ENCODE data around the gene NSRP1.
"Not testable (repeated sequence)": the region's sequence is repeated elsewhere in the genome, so short reads cannot be mapped to it uniquely, and the experiment has no call there.

Gene NSRP1

DNA sequence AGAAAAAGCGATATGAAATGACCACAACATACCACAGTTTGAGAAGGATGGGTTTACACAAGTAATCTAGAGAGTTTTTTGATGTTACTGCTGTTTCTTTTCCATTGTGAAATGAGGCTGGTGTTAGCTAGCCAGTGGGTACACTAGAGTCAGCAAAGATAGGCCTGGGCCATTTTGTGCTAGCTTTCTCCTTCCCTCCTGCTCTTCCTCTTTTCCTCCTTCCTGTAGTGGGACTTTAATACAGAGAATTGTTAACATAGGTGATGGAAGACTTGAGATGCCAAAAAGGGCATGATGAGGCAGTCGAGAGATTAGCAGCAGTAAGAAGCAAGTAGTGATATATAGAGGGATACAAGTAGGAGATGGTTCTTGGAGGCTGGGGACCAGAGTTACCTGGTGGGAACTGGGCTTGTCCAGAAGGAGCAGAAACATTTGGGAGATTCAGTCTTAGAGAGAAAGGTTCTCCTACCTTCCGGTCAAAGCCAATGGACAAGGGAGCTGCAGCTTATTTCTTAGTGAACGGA lies 7.7 kb downstream of the NSRP1 start:
- DNase-seq, result no peak

DNA sequence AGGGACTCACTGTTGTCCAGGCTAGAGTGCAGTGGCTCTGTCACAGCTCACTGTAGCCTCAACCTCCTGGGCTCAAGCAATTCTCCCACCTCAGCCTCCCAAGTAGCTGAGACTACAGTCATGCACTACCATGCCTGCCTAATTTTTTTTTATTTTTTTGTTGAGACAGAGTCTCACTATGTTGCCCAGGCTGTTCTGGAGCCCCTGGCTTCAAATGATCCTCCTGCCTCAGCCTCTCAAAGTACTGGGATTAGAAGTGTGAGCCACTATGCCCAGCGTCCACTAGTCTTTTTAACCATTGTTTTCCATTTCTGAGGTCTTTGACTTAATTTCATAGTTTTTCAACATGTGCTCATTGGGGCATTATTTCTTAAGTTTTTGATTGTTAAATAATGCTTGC lies 13.5 kb downstream of the NSRP1 start:
- no peak for DNase-seq

DNA sequence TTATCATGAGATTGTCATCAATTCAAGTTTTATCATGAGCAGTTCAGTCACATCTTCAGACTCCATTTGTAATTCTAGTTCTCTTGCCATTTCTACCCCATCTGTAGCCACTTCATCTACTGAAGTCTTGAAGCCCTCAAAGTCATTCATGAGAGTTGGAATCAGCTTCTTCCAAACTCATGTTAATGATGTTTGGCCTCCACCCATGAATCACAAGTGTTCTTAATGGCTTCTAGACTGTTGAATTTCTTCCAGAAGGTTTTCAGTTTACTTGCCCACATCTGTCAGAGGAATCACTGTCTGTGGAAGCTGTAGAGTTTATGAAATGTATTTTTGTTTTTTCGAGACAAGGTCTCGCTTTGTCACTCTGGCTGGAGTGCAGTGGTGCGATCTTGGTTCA lies 16.0 kb downstream of the NSRP1 start:
- peak; percentile 45 for DNase-seq

DNA sequence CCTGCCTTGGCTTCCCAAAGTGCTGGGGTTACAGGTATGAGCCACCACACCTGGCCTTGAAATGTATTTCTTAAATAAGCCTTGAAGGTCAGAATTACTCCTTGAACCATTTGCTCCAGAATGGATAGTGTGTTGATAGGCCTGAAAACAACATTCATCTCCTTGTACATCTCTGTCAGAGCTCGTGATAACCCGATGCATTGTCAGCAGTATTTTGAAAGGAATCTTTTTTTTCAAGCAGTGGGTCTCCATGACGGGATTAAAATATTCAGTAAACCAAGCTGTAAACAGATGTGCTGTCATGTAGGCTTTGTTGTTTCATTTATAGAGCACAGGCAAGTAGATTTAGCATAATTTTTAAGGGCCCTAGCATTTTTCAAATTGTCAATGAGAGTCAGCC lies 16.6 kb downstream of the NSRP1 start:
- no peak for DNase-seq

DNA sequence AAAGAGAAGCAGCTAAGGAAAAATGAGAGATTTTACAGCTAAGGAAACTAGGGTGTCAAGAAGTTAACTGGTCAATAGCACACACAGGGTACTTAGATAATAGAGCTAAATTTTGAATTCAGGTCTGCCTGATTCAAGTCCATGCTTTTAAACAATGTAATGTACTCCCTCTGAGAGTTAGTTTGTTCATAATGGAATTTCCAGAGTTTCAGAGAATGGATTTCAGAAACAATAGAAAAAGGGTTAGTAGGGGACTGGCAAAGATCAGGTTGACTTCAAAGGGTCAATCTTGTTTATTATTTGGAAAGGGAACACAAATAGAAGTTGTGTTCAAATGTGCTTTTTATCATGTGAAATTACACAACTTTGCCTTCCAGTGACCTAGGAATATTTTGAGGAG lies 17.9 kb downstream of the NSRP1 start:
- no peak for DNase-seq

DNA sequence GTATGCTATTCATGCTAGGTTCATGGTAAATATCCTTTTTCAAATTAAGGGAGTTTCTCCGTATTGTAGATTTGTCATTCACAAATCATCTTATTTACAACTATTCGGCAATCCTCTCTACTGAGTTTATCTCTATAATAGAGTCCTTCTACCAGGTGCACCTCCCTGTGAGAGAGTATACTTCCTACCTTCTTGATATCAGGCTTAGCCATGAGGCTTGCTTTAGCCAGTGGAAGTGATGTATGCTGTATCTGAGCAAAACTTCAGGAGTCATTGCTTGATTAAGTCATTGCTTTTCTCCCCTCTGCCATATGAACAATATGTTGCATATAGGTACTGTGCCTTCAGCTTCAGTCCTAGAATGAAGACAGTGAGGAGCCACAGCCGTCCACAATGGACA lies 20.5 kb downstream of the NSRP1 start:
- no peak for DNase-seq

DNA sequence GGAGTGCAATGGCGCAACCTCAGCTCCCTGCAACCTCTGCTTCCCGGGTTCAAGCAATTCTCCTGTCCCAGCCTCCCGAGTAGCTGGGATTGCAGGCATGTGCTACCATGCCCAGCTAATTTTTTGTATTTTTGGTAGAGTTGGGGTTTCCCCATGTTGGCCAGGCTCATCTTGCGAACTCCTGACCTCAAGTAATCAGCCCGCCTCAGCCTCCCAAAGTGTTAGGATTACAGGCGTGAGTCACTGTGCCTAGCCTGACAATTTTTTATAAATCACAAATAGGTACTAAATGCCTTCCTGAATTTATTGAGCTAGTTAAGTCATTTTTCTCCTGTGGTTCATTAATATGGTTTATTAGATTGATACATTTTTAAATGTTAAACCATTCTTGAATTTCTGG lies 31.2 kb downstream of the NSRP1 start:
- not testable (repeated sequence) for DNase-seq

DNA sequence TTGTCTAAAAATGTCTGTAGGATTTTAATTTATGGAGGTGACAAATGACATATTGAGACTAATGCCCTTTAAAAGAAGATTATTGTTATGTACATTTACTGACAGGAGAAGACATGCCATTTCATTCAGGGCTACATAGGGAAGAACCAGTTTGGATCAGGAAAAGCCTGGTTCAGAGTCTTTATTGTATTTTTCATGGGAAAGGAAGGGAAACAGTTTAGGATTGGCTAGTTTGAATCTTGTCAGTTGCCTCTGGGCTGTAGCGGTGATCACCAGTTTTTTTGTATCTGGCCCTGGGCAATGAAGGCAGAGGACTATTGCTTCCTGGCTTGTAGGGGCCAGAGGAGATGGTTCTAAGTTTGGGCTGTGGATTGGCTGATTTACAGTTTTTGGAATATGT lies 31.8 kb downstream of the NSRP1 start:
- DNase-seq, result no peak

DNA sequence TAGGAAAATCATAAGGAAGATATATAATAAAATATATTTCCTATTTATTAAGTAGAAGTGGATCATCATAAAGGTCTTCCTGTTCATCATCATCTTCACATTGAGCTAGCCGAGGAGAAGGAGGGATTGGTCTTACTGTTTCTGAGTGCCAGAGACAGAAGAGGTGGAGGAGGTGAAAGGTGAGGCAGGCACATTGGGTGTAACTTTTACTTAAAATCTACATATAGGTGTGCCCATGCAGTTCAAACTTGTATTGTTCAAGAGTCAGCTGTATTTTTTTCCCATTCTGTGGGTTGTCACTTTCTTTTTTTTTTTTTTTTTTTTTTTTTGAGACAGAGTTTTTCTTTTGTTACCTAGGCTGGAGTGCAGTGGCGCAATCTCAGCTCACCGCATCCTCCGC lies 34.9 kb downstream of the NSRP1 start:
- no peak for DNase-seq

DNA sequence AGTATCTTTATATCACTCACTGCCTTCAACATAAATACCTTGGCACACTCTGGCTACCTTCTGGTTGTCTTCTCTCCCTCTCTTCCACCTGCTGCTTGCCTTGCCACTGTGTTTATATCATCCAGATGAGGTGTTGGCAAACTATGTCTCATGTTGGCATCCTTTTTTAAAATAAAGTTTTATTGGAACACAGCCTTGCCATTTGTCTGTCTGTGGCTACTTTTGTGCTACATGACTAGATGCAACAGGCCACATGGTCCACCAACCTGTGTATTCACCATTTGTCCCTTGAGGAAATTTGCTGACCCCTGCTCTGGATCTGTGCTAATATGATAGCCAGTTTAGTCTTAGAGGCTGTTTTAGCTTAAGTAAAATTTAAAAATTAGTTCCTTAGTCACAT lies 36.8 kb downstream of the NSRP1 start:
- no peak for DNase-seq

DNA sequence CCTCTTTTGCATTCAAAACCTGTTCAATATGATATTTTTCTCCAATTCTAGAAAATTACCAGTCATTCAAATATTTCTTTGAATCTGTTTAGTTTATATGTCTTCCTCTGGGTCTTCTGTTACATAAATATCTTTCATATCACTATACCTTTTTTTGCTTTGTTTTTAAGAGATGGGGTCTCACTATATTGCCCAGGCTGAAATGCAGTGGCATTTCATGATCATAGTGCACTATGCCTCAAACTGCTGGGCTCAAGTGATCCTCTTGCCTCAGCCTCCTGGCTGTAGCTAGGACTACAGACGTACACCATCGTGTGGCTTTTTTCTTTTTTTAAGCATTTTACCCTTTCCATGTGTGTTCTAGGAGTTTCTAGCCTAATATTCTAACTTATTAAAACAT lies 38.8 kb downstream of the NSRP1 start:
- no peak for DNase-seq

DNA sequence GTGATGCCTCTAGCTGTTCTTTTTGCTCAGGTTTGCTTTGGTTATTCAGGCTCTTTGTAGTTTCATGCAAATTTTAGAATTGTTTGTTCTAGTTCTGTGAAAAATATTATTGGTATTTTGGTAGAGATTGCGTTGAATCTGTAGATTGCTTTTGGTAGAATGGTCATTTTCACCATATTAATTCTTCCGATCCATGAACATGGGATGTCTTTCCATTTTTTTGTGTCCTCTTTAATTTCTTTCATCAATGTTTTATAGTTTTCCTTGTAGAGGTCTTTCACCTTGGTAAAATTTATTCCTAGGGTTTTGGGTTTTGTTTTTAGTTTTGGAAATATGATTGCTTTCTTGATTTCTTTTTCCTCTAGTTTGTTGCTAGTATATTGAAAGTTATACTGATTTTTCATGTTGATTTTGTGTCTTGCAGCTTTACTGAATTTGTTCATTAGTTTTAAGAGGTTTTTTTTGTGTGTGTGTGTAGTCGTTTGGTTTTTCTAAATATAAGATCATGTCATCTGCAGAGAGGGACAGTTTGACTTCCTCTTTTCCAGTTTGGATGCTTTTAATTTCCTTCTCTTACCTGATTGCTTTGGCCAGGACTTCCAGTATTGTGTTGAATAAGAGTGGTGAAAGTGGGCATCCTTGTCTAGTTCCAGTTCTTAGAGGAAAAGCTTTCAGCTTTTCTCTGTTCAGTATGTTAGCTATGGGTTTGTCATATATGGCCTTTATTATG lies 42.4 kb downstream of the NSRP1 start:
- no peak for DNase-seq

DNA sequence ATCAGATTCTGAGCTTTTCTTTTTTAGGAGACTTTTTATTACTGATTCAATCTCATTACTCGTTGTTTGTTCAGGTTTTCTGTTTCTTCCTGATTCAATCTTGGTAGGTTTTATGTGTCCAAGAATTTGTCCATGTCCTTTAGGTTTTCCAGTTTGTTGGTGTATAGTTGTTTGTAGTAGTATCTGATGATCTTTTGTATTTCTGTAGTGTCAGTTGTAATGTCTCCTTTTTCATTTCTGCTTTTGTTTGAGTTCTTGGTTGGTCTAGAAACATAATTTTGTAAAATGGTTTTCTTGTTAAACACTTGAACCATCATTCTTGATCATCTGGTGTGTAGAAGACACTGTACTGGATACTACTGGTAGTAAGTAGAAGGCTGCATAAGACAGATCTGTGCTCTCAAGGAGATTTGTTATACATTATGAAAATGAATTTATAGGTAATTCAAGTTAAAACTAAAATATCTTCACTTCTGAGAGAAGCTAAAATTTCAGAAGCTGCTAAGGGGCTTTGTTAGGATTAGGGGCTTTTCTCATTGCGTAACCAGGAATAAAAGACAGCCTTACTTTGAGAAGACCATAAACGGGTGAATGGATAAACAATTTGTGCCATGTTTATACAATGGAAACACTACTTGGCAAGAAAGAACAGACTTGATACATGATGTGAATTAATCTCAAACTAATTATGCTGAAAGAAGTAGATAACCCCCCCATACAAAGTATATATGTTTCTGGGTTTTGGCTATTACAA lies 44.0 kb downstream of the NSRP1 start:
- no peak for DNase-seq

DNA sequence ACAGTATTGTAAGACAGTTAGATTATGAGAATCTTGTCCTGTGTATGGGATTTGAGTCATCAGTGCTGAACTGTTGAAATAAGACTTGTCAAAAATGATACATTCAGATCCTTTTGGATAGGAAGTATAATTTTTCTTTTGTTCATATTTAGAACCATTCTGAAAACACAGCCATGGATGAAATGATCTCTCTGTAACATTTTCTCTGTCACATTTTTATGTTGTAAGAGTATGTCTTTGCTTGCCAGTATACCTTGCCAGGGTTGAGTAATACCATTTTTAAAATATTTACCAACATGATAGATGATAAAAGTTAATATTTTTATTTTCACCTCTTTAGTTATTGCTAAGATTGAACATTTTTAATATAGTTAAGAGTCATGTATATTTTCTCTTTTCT lies 45.0 kb downstream of the NSRP1 start:
- DNase-seq, result no peak

DNA sequence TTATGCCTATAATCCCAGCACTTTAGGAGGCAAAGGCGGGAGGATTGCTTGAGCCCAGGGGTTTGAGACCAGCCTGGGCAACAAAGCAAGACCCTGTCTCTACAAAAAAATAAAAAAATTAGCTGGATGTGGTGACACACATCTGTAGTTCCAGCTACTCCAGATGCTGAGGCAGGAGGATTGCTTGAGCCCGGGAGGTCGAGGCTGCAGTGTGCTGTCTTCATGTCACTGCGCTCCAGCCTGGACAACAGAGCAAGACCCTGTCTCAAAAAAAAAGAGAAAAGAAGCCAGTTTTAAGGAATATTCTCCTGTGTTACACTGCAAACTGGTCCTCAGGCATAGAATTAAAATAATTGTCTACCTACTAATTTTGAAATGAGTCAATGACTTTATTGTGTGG lies 47.9 kb downstream of the NSRP1 start:
- no peak for DNase-seq

DNA sequence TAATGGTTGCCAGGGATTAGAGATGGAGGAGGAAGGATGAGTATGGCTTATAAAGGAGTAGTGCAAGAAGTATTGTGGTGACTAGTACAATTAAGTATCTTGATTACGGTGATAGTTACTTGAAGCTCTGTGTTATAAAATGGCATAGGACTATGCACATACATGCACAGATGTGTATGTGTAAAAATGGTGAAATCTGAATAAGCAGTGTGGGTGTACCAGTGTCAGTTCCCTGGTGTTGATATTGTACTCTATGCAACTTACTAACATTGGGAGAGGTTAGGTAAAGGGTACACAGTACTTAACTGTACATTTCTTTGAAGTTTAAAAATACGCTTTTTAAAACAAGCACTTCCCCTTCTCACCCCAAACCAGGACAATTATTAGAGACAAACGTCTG lies 48.5 kb downstream of the NSRP1 start:
- DNase-seq, result no peak

DNA sequence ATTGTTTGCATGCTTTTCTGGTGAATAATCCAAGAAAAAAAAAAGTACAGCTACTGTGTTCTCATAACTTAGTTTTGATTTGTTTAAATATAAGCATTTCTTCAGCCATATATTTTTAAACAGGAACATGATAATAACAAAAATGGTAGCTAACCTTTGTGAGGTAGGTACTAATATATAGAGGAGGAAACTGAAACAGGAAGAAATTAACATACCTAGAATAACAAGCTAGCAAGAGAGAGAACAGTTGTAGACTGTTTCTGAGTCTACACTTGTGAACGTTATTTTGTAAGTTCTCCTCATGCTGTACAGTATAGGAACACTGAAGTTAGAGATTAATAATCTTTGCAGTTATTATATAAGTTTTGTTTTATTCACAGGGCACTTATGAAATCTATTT lies 49.3 kb downstream of the NSRP1 start:
- DNase-seq, result no peak

DNA sequence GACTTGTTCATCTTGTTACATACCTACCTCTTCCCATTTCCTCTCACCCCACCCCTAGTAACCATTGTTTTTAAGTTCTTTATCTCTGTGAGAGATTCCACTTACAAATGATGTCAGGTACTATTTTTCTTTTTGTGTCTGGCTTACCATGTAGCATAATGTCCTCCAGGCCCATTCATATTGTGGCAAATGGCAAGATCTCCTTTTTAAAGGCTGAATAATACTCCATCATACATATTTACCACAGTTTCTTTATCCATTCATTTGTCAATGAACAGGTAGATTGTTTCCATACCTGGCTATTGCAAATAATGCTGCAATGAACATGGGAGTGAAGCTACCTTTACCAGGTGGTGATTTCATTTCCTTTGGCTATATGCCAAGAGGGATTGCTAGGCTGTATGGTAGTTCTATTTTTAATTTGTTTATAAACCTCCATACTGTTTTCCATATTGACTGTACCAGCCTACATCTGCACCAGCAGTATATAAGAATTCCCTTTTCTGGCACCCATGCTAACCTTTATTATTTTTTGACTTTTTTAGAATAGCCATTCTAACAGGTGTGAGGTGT lies 53.9 kb downstream of the NSRP1 start:
- no peak for DNase-seq

DNA sequence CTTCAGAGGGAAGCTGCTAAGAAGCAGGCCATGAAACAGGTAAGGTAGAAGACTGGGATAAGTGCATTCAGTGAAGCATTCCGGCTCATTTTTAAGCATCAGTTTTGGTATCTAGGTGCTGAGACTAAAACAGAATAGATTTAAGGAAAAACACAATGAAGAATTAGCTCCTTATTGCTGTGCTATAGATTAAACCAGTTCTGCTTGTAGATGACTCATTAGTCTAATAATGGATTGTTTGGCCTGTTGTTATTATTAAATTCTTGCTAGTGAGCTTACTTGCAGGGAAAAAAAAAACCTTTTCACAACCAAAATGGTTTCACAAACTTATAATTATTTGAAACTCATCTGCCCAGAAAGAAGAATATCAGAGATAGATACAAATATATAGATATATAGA lies 55.9 kb downstream of the NSRP1 start:
- DNase-seq, result no peak

DNA sequence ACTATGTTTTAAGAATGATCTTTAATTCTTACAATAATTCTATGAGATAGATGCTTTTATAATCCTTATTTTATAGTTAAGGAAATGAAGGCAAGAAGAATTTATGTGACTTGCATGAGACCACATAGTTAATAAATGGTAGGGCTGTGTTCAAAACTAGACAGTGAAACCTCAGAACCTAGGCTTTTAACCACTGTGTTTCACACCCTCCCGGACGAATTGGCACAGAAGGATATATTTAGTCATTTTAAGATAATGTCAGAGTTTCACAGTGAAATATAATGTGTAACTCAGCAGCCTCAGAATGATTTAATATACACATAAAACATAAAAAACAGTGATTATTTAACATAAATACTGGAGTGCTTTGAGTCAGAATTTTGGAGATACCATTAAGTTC lies 57.0 kb downstream of the NSRP1 start:
- DNase-seq, result no peak

DNA sequence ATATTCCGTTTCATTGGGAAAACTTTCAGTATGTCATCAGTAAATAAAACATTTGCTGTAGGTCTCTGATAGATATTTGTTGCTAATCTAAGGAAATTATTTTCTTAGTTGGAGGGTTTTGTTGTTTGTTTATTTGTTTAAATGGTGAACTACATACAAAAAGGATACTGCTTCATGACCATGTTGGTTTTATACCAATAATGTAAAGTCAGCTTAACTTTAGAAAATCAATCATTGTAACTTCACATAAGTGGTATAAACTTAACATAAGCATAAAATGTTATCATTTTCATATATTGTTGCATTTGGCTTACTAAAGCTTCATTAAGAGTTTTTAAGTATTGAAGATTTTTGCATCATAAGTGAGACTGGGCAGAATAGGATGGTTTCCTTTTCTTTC lies 57.9 kb downstream of the NSRP1 start:
- DNase-seq, result no peak

DNA sequence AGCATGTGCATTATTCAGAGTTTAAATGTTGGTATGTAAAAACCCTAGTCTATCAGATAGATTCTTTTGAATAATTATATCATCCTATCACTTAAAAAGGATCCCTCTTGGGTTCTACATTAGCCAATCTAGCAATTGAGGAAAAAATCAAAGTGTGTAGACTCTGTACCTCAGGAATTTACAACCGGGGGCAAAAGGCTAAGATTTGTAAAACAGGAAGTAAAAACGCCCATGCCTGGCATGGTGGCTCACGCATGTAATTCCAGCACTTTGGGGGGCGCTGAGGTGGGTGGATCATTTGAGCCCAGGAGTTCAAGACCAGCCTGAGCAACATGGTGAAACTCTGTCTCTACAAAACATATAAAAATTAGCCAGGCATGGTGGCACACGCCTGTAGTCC lies 60.2 kb downstream of the NSRP1 start:
- no peak for DNase-seq

DNA sequence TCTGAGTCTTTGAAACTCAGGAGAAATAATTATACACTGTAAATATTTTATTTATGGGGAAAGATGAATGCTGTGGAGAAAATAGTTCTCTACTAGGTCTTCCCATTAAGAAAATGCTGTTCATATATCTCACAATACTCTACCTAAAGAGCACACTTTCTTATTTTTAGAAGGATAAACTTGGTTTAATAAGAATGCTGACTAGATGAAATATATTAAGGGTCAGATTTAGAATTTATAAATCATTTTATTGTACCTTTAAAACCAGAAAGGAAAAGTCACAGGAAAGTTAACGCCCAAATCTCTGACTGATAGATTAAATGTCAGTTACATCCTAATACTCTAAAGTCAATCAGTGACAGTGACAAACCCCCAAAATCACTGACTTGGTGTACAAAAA lies 70.1 kb downstream of the NSRP1 start:
- no peak for DNase-seq

DNA sequence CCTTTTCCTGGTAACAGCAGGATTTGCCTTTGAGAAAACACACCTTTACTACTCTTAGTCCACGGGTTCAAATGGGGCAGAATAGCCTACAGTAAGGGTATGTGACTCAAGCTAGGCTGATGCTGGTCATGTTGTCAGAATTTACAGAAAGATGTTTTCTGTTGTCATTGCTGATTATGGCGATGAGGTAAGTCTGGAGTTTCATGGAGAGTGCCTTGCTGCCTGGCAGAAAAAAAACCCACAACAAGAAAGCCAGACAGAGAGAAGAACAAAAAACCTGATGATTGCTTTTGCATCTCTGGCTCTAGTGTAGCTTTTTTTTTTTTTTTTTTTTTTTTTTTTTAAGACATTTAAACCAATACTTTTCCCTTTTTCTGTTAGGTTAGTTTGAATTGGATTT lies 71.0 kb downstream of the NSRP1 start:
- DNase-seq, result no peak
